Stimulated activated CD8-positive, alpha-beta memory T cell treated with anti-CD3 and anti-CD28 coated beads, Interleukin-2, amount 100 ng/mL, for 48 hours (primary cell): Measurements from ENCODE around the gene TTC7B.
"Not testable (repeated sequence)": the region's sequence is repeated elsewhere in the genome, so short reads cannot be mapped to it uniquely, and the experiment has no call there.

Source experiments
- DNase-seq, 2 donors: peaks; one replicate each; pipeline ENCODE4 v3.0.0-alpha.2; 2020; ENCODE audit warnings: low read depth in 2 of 2

TTC7B gene

GRCh38 chr14:90527978-90528377, 288.3 kb downstream of the TTC7B start:
- no peak for DNase-seq

- not testable (repeated sequence) for DNase-seq
These were observed 289.7 kb downstream of the TTC7B start for GRCh38 chr14:90526536-90526935.

GRCh38 chr14:90525353-90526028, 290.7 kb downstream of the TTC7B start:
- not testable (repeated sequence) for DNase-seq

- no peak for DNase-seq
These were observed 292.0 kb downstream of the TTC7B start for GRCh38 chr14:90523961-90524875.

GRCh38 chr14:90523544-90523943, 292.7 kb downstream of the TTC7B start:
- no peak for DNase-seq

GRCh38 chr14:90522571-90523191, 293.5 kb downstream of the TTC7B start:
- DNase-seq: no peak

- no peak for DNase-seq
These were observed 294.2 kb downstream of the TTC7B start for GRCh38 chr14:90521930-90522483.

GRCh38 chr14:90521084-90521929, 294.9 kb downstream of the TTC7B start:
- DNase-seq: no peak

- no peak for DNase-seq
These were observed 295.9 kb downstream of the TTC7B start for GRCh38 chr14:90520326-90520725.

- DNase-seq: no peak
These were observed 296.8 kb downstream of the TTC7B start for GRCh38 chr14:90519262-90519920.

- DNase-seq: peak in 1 of 2 donors; percentile 21
These were observed 297.3 kb downstream of the TTC7B start for GRCh38 chr14:90518941-90519256.

- no peak for DNase-seq
These were observed 297.9 kb downstream of the TTC7B start for GRCh38 chr14:90518069-90518940.

- no peak for DNase-seq
These were observed 299.0 kb downstream of the TTC7B start for GRCh38 chr14:90517076-90517841.

- no peak for DNase-seq
These were observed 301.7 kb downstream of the TTC7B start for GRCh38 chr14:90514566-90514965.

- DNase-seq: no peak
These were observed 302.2 kb downstream of the TTC7B start for GRCh38 chr14:90514015-90514398.

GRCh38 chr14:90513161-90514014, 302.8 kb downstream of the TTC7B start:
- no peak for DNase-seq

- no peak for DNase-seq
These were observed 303.8 kb downstream of the TTC7B start for GRCh38 chr14:90512329-90512991.
